ENCODE data around the gene CGB8.
A peak's percentile ranks its signal among the peaks of the same experiment; 100 is the strongest.

CGB8 gene

DNA sequence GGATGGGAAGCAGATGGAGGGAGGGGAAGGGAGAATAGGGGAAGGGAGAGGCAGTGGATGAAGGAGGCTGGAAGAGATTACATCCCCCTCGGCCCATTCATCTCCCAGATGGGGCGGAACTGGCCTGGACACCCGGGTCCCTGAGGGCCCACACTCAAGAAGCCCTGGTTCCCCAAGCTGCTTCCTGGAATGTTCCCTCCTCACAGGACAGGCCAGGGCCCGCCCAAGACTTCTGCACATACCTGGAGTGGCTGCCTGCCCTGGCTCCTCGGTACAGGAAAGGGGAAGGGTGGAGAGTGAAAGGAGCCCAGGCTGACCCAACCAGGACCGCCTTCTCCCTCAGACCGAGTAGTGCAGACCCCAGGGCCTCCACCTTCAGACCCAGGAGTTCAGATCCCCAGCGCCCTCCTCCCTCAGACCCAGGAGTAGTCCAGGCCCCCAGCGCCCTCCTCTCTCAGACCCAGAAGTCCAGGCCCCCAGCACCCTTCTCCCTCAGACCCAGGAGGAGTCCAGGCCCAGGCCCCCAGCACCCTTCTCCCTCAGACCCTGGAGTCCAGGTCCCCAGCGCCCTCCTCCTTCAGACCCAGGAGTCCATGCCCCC, 15.2 kb upstream of the CGB8 start:
- Histone ChIP-seq H3K36me3 (ENCODE audit: control insufficient read depth in 2 of 2, insufficient read depth in 1 of 2, low read length in 2 of 2) (no peaks in the 10 kb centered on the region), H3K9me3 (ENCODE audit: control insufficient read depth, insufficient read depth, low read depth, low read length) (no peaks in the 10 kb centered on the region), H3K4me3 (ENCODE audit: low read depth, low read length) (no peak overlapping the region), H3K4me1 (ENCODE audit: control insufficient read depth, insufficient read depth, low read length) (peaks cover 6% of the 10 kb centered on the region), H3K27ac (ENCODE audit: extremely low read depth, low read depth, low read length) (no peak overlapping the region)
- 0 out of 2 replicates have a peak, but pooled peaks have one; percentile 9 for TF ChIP-seq ZBTB20 (tag by site-specific recombination; IDR thresholded peaks at IDR 0.05)
- TF ChIP-seq, protein P1, sequence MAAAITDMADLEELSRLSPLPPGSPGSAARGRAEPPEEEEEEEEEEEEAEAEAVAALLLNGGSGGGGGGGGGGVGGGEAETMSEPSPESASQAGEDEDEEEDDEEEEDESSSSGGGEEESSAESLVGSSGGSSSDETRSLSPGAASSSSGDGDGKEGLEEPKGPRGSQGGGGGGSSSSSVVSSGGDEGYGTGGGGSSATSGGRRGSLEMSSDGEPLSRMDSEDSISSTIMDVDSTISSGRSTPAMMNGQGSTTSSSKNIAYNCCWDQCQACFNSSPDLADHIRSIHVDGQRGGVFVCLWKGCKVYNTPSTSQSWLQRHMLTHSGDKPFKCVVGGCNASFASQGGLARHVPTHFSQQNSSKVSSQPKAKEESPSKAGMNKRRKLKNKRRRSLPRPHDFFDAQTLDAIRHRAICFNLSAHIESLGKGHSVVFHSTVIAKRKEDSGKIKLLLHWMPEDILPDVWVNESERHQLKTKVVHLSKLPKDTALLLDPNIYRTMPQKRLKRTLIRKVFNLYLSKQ (tag by site-specific recombination; IDR thresholded peaks at IDR 0.05; ENCODE audit: borderline replicate concordance) = no peak
- TF ChIP-seq SP2 (tag by site-specific recombination; IDR thresholded peaks at IDR 0.05) = peak; percentile 36
- peak; percentile 40 for TF ChIP-seq ZNF335 (tag by site-specific recombination; conservative IDR thresholded peaks at IDR 0.05)
- TF ChIP-seq ZNF660 (tag by site-specific recombination; IDR thresholded peaks at IDR 0.05) = no peak
- ChIA-PET CTCF (interaction anchor here (1.4 kb wide), 1 partner anchor 64 kb away, joined by 4 read pairs; no protein-coding TSS in a partner anchor), POLR2A (interaction anchor here (1.0 to 2.0 kb wide), 3 partner anchors 8 to 252 kb away, joined by 3 to 12 read pairs (median 8); partner anchors contain the start of genes GYS1 and RUVBL2)

DNA sequence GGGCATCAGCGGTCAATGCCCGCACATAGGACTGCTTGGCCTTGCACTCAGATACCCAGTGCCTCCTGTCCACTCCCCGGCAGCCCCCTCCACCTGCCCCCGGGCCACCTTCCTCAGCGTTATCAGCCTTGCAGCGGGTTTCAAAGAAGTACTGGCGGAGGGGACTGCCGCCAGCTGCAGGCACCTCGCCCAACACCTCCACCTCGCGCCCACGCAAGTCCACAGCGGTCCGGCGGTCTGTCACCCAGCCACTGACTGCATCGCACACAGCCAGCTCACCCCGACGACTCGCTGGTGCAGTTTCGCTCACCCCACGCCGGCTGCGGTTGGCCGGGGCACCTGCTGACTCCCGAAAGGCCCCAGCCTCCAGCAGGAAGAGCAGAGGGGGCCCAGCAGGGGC, 12.5 kb upstream of the CGB8 start:
- peaks cover 2% of the 10 kb centered on the region; the same call in 1 of the 2 replicates for H3K4me1 ChIP-seq (ENCODE audit: control insufficient read depth, insufficient read depth, low read length)
- no peaks in the 10 kb centered on the region for H3K36me3 ChIP-seq (ENCODE audit: control insufficient read depth in 2 of 2, insufficient read depth in 1 of 2, low read length in 2 of 2)
- TF ChIP-seq, protein P2, sequence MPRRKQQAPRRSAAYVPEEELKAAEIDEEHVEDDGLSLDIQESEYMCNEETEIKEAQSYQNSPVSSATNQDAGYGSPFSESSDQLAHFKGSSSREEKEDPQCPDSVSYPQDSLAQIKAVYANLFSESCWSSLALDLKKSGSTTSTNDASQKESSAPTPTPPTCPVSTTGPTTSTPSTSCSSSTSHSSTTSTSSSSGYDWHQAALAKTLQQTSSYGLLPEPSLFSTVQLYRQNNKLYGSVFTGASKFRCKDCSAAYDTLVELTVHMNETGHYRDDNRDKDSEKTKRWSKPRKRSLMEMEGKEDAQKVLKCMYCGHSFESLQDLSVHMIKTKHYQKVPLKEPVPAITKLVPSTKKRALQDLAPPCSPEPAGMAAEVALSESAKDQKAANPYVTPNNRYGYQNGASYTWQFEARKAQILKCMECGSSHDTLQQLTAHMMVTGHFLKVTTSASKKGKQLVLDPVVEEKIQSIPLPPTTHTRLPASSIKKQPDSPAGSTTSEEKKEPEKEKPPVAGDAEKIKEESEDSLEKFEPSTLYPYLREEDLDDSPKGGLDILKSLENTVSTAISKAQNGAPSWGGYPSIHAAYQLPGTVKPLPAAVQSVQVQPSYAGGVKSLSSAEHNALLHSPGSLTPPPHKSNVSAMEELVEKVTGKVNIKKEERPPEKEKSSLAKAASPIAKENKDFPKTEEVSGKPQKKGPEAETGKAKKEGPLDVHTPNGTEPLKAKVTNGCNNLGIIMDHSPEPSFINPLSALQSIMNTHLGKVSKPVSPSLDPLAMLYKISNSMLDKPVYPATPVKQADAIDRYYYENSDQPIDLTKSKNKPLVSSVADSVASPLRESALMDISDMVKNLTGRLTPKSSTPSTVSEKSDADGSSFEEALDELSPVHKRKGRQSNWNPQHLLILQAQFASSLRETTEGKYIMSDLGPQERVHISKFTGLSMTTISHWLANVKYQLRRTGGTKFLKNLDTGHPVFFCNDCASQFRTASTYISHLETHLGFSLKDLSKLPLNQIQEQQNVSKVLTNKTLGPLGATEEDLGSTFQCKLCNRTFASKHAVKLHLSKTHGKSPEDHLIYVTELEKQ (tag by site-specific recombination; IDR thresholded peaks at IDR 0.05; ENCODE audit: borderline replicate concordance) = no peak
- no peak for TF ChIP-seq KLF8 (tag by site-specific recombination; IDR thresholded peaks at IDR 0.05)
- TF ChIP-seq ZNF416 (tag by site-specific recombination; IDR thresholded peaks at IDR 0.05) = no peak
- TF ChIP-seq EGR2 (tag by site-specific recombination; IDR thresholded peaks at IDR 0.05; ENCODE audit: low read depth) = peak; percentile 66
- TF ChIP-seq ZFHX2 (tag by site-specific recombination; conservative IDR thresholded peaks at IDR 0.05) = peak; percentile 58
- no peak for TF ChIP-seq ZNF664 (tag by site-specific recombination; IDR thresholded peaks at IDR 0.05)
- TF ChIP-seq YY2 (tag by site-specific recombination; IDR thresholded peaks at IDR 0.05) = no peak
- TF ChIP-seq ZNF701 (tag by site-specific recombination; IDR thresholded peaks at IDR 0.05) = no peak
- TF ChIP-seq, protein P3, sequence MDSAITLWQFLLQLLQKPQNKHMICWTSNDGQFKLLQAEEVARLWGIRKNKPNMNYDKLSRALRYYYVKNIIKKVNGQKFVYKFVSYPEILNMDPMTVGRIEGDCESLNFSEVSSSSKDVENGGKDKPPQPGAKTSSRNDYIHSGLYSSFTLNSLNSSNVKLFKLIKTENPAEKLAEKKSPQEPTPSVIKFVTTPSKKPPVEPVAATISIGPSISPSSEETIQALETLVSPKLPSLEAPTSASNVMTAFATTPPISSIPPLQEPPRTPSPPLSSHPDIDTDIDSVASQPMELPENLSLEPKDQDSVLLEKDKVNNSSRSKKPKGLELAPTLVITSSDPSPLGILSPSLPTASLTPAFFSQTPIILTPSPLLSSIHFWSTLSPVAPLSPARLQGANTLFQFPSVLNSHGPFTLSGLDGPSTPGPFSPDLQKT (IDR thresholded peaks at IDR 0.05; ENCODE audit: borderline replicate concordance, low read depth, low read length) = no peak
- no peak for TF ChIP-seq MZF1 (tag by site-specific recombination; IDR thresholded peaks at IDR 0.05; ENCODE audit: borderline replicate concordance)
- no peak for TF ChIP-seq ZNF555 (tag by site-specific recombination; conservative IDR thresholded peaks at IDR 0.05)
- no peak for TF ChIP-seq KLF1 (tag by site-specific recombination; IDR thresholded peaks at IDR 0.05)
- ChIA-PET POLR2A (no interaction called here), CTCF (interaction anchor here (0.9 to 3.3 kb wide), 6 partner anchors 9 to 64 kb away, joined by 3 to 18 read pairs (median 8); partner anchors contain the start of gene KCNA7)
- no peak overlapping the region for H3K27ac ChIP-seq (ENCODE audit: extremely low read depth, low read depth, low read length)
- H3K9me3 ChIP-seq (ENCODE audit: control insufficient read depth, insufficient read depth, low read depth, low read length) = no peaks in the 10 kb centered on the region
- no peak overlapping the region for H3K4me3 ChIP-seq (ENCODE audit: low read depth, low read length)
